ENCODE results near the gene RAB1A. TPM values are rescaled to one million over a fixed set of nuclear protein-coding genes. Genes with fewer than 3 reads are reported as not detected.

The RAB1A gene
- total and polyA plus RNA-seq, 7 donors = 52.0 to 229 (median 89.3) TPM

DNA sequence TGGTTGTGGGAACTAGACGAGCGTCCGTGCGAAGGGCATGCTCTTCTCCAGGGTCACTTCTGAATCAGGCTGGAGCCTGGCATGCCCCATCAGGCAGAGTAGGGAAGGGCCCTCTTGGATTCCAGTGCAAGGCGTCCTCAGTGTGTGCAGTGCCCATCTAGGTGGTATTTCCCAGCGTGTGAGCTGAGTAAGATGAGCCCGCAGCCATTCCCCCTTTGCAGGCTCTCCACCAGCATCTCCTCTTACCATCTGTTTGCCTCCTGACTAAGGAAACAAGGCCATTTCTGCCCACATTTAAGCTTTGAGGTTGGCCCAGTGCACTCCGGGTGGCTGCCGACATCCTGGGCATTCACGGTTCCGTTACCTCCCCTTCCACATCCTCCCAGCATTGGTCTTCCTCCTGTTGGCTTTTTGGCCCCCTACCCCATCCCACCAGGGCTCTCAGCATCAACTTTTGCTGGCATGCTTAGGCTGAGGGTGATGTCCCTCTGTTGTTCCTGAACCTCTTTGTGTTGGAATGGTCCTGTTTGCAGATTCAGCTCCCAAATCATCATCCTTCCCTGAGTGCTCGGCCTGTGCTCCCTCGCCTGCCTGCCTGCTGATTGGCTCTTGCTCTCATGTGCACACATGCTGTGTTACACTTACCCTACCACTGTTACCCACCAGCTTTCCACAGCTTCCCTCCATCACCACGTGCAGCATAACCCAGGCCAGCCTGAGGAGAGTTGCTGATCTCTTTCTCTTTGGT, 61.9 kb downstream of the RAB1A start:
- Histone ChIP-seq H3K36me3 (ENCODE audit: insufficient read depth in 1 of 2, low read depth in 1 of 2) (peaks cover 5 to 39% of the 10 kb centered on the region in 2 donors), H3K4me3 (no peak overlapping the region), H3K27me3 (ENCODE audit: insufficient read depth in 3 of 3, low read length in 2 of 3) (no peaks in the 10 kb centered on the region), H3K27ac (peak overlapping the region; percentile 94), H3K4me1 (peaks cover 83% of the 10 kb centered on the region), H3K9me3 (no peaks in the 10 kb centered on the region)
- ATAC-seq = peak in 1 of 4 donors; percentile 7
- no peak for DNase-seq
- TF ChIP-seq, protein P1, sequence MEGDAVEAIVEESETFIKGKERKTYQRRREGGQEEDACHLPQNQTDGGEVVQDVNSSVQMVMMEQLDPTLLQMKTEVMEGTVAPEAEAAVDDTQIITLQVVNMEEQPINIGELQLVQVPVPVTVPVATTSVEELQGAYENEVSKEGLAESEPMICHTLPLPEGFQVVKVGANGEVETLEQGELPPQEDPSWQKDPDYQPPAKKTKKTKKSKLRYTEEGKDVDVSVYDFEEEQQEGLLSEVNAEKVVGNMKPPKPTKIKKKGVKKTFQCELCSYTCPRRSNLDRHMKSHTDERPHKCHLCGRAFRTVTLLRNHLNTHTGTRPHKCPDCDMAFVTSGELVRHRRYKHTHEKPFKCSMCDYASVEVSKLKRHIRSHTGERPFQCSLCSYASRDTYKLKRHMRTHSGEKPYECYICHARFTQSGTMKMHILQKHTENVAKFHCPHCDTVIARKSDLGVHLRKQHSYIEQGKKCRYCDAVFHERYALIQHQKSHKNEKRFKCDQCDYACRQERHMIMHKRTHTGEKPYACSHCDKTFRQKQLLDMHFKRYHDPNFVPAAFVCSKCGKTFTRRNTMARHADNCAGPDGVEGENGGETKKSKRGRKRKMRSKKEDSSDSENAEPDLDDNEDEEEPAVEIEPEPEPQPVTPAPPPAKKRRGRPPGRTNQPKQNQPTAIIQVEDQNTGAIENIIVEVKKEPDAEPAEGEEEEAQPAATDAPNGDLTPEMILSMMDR (IDR thresholded peaks at IDR 0.05) = peak; percentile 17
- 40 to 66% (median 48%) methylated on average over 14 of the region's 14 CpGs for WGBS, 3 donors
- intact Hi-C loops (cut with DNase I) = loop anchor here (5.0 to 10.0 kb wide), 2 partner anchors 367 to 484 kb away; partner anchors contain the start of gene SPRED2 (in 2 of the 2)

DNA sequence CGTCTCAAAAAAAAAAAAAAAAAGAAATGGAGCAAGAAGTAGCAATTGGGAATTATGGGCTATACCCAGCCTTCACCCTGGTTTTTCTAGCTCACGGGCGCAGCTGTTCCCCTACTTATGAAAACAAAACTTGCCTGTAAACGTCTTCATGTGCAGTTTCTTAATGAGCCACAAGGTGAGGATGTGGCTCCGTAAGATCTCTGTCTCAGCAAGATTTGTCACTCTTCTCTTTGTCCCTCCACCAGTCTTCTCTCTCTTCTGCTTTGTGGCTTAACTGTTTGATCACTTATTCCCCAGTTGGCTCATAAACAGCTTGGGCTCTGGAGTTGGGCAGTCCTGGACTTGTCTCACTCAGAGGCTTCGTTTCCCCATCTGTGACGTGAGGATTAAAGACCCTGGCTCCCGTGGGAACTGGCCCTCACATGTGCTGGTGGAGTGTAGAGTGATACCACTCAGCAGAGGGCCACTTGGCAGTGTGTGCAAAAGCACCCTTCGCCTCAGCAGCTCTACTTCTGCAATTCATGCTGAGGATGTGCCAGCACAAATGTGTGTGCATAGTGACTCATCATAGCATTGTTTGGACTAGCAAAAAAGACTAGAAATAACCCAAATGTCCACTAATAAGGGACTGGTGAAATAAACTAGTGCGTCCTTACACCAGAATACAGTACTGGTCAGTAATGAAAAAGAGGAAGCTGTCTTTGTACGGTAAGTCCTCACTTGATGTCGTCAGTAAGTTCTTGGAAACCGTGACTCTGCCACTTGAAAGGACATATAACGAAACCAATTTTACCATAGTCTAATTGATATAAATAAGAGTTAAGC, 65.0 kb downstream of the RAB1A start:
- TF ChIP-seq, protein P1 (IDR thresholded peaks at IDR 0.05) = peak; percentile 84
- H3K27ac ChIP-seq = peak overlapping the region; percentile 94
- WGBS, 3 donors = 7 to 19% (median 8%) methylated on average over 14 of the region's 14 CpGs
- peaks cover 95% of the 10 kb centered on the region for H3K4me1 ChIP-seq
- H3K9me3 ChIP-seq = no peaks in the 10 kb centered on the region
- ATAC-seq = peak; percentile 61 to 73 (median 68)
- H3K36me3 ChIP-seq (ENCODE audit: insufficient read depth in 1 of 2, low read depth in 1 of 2) = peaks cover 0 to 9% of the 10 kb centered on the region in 2 donors
- DNase-seq = peak; percentile 78 to 87
- intact Hi-C loops (cut with DNase I) = loop anchor here (1.0 to 10.0 kb wide), 6 partner anchors 122 to 507 kb away; partner anchors contain the start of genes SPRED2 (in 2 of the 2) and ACTR2 (in 1 of the 2)
- H3K4me3 ChIP-seq = peak overlapping the region; percentile 47
- no peaks in the 10 kb centered on the region for H3K27me3 ChIP-seq (ENCODE audit: insufficient read depth in 3 of 3, low read length in 2 of 3)

DNA sequence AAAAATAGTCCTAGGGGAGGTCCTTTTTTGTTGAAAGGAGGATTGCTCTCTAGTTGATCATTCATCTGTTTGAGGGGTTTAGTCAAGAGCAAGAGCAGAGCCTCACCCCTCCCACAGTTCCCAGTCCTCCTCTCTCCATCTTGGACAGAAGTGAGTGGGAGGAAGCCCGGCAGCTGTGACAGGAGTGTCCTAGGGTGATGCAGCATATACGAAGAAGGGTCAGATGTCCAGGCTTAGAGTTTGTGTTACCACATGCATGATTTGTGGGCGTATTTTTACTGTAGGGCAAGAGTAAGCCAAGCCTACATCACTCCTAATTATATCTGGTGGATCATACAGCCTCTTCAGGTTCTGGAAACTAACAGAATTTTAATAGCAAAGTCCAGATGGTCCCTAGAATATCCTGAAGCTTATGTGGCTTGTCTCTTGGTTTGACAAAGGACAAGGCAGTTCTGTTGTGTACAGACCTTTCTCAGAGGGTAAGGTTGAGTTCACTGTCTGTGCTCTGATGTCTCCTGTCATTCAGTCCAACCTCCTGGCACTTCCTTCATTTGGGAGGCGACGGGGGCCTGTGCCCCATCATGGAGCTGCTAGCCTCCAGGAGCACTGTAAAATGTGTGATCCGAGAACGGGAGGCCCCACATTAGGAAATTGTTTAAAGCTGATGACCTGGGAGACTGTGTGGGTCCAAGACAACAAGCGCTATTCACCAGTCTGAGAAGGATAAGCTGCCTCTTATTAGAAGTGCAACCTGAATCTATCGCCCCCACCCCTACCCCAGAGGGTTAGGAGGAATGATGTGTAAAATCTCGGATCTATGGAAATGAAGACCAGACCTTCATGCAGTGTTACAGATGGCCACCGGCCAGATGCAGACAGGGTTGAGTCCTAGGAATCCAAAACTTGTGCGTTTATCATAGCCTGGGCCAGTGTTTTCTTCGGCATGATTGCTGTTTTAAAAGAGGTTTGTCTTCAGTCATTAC, 66.8 kb downstream of the RAB1A start:
- Histone ChIP-seq H3K9me3 (no peaks in the 10 kb centered on the region), H3K27ac (peak overlapping the region; percentile 94), H3K4me1 (peaks cover 95% of the 10 kb centered on the region), H3K27me3 (ENCODE audit: insufficient read depth in 3 of 3, low read length in 2 of 3) (no peaks in the 10 kb centered on the region), H3K4me3 (peak overlapping the region; percentile 47), H3K36me3 (ENCODE audit: insufficient read depth in 1 of 2, low read depth in 1 of 2) (no peaks in the 10 kb centered on the region)
- TF ChIP-seq, protein P1 (IDR thresholded peaks at IDR 0.05) = no peak
- ATAC-seq (peak; percentile 76 to 81 (median 78)), DNase-seq (peak in 1 of 2 donors; percentile 41)
- WGBS, 3 donors = 25 to 36% (median 25%) methylated on average over 13 of the region's 13 CpGs
- intact Hi-C loops (cut with DNase I) = loop anchor here (5.0 to 10.0 kb wide), 3 partner anchors 164 to 509 kb away; partner anchors contain the start of genes SPRED2 (in 2 of the 2) and ACTR2 (in 1 of the 2)

DNA sequence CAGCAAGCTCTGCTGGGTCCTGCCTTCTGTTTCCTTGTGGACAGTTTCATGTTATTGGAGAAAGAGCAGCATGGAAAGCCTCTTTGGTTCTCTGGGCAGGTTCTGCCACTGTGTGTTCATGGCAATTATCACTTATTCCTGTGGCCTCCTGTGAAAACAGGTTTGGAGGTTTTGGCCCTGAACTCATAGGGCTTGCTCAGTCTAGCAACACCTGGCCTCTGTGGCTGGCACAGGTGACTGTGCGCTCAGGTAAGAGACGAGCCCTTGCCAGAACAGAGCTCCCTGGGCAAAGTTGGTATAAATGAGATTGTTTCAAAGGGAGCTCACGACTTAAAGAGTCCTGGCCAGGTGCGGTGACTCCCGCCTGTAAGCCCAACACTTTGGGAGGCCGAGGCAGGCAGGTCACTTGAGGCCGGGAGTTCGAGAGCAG, 68.0 kb downstream of the RAB1A start:
- Histone ChIP-seq H3K4me3 (peak overlapping the region; percentile 1), H3K27ac (peak overlapping the region; percentile 94), H3K36me3 (ENCODE audit: insufficient read depth in 1 of 2, low read depth in 1 of 2) (no peaks in the 10 kb centered on the region), H3K4me1 (peaks cover 91% of the 10 kb centered on the region), H3K27me3 (ENCODE audit: insufficient read depth in 3 of 3, low read length in 2 of 3) (no peaks in the 10 kb centered on the region), H3K9me3 (no peaks in the 10 kb centered on the region)
- 73 to 86% (median 76%) methylated on average over 8 of the region's 8 CpGs for WGBS, 3 donors
- intact Hi-C loops (cut with DNase I) = loop anchor here (5.0 to 10.0 kb wide), 3 partner anchors 165 to 510 kb away; partner anchors contain the start of genes SPRED2 (in 2 of the 2) and ACTR2 (in 1 of the 2)
- TF ChIP-seq, protein P1 (IDR thresholded peaks at IDR 0.05) = no peak
- ATAC-seq = no peak
- no peak for DNase-seq

Data from psoas muscle (tissue), 8 donors.